H9 (cell line): Measurements from ENCODE around the gene STOML3. TPM values are rescaled to one million over a fixed set of nuclear protein-coding genes. Genes with fewer than 3 reads are reported as not detected.
"Not testable (repeated sequence)": the region's sequence is repeated elsewhere in the genome, so short reads cannot be mapped to it uniquely, and the experiment has no call there.

Experiments
- DNase-seq: peaks from one replicate; pipeline ENCODE4 v3.0.0-alpha.2; 2017
- H2AFZ ChIP-seq: one replicate; pipeline ENCODE4 v1.6.1; 2013; ENCODE audit warnings: mild to moderate bottlenecking, low read length, control low read depth, moderate library complexity
- H2AK5ac ChIP-seq: 2 replicates; pipeline ENCODE4 v1.6.1; 2013; ENCODE audit warnings: low read length, control low read depth, mixed read lengths; ENCODE audit not compliant: insufficient read length
- H2BK120ac ChIP-seq: one replicate; pipeline ENCODE4 v1.6.1; 2013; ENCODE audit warnings: low read depth, mild to moderate bottlenecking, low read length, control low read depth, inconsistent platforms; ENCODE audit not compliant: poor library complexity, severe bottlenecking
- H2BK12ac ChIP-seq: 2 replicates; pipeline ENCODE4 v1.6.1; 2013; ENCODE audit warnings: low read length, control low read depth, mixed read lengths, low read depth; ENCODE audit not compliant: insufficient read length
- H2BK15ac ChIP-seq: 2 replicates; pipeline ENCODE4 v1.6.1; 2013; ENCODE audit warnings: low read depth, low read length, control low read depth
- H2BK20ac ChIP-seq: one replicate; pipeline ENCODE4 v1.6.1; 2013; ENCODE audit warnings: low read depth, mild to moderate bottlenecking, low read length, control low read depth, inconsistent platforms; ENCODE audit not compliant: poor library complexity, severe bottlenecking
- H2BK5ac ChIP-seq: 2 replicates; pipeline ENCODE4 v1.6.1; 2013; ENCODE audit warnings: low read length, control low read depth, mixed read lengths; ENCODE audit not compliant: insufficient read length
- H3K14ac ChIP-seq: 2 replicates; pipeline ENCODE4 v1.6.1; 2013; ENCODE audit warnings: low read length, control low read depth; ENCODE audit not compliant: insufficient read depth
- H3K18ac ChIP-seq: 2 replicates; pipeline ENCODE4 v1.6.1; 2013; ENCODE audit warnings: low read depth, mild to moderate bottlenecking, mixed read lengths, low read length, control low read depth; ENCODE audit not compliant: insufficient read length
- H3K23ac ChIP-seq: 2 replicates; pipeline ENCODE4 v1.6.1; 2013; ENCODE audit warnings: low read length, control low read depth, mixed read lengths, low read depth; ENCODE audit not compliant: insufficient read length
- H3K23me2 ChIP-seq: 2 replicates; pipeline ENCODE4 v1.6.1; 2013; ENCODE audit warnings: low read depth, mild to moderate bottlenecking, mixed read lengths, low read length, control low read depth; ENCODE audit not compliant: insufficient read length, poor library complexity, severe bottlenecking
- H3K27ac ChIP-seq: 2 replicates; pipeline ENCODE4 v1.5.1; 2013; ENCODE audit warnings: low read length, control low read depth, mixed read lengths, low read depth; ENCODE audit not compliant: insufficient read length
- H3K27me3 ChIP-seq: 2 replicates; pipeline ENCODE4 v1.6.1; 2013; ENCODE audit warnings: low read length, control low read depth, inconsistent platforms; ENCODE audit not compliant: insufficient read depth
- H3K4ac ChIP-seq: 2 replicates; pipeline ENCODE4 v1.6.1; 2013; ENCODE audit warnings: low read depth, mild to moderate bottlenecking, control low read depth, inconsistent platforms, low read length, moderate library complexity
- H3K4me1 ChIP-seq: 2 replicates; pipeline ENCODE4 v1.6.1; 2013; ENCODE audit warnings: low read length, control low read depth, inconsistent platforms; ENCODE audit not compliant: insufficient read depth
- H3K4me2 ChIP-seq: 2 replicates; pipeline ENCODE4 v1.6.1; 2013; ENCODE audit warnings: low read length, control low read depth, mixed read lengths; ENCODE audit not compliant: insufficient read length, insufficient read depth
- H3K56ac ChIP-seq: 2 replicates; pipeline ENCODE4 v1.6.1; 2013; ENCODE audit warnings: low read depth, mild to moderate bottlenecking, mixed read lengths, low read length, control low read depth; ENCODE audit not compliant: insufficient read length
- H3K79me1 ChIP-seq: 2 replicates; pipeline ENCODE4 v1.6.1; 2013; ENCODE audit warnings: low read depth, mild to moderate bottlenecking, moderate library complexity, low read length, control low read depth, inconsistent platforms; ENCODE audit not compliant: insufficient read depth, poor library complexity, severe bottlenecking
- H3K79me2 ChIP-seq: 2 replicates; pipeline ENCODE4 v1.6.1; 2013; ENCODE audit warnings: low read length, control low read depth, inconsistent platforms; ENCODE audit not compliant: insufficient read depth
- H3K9ac ChIP-seq: 2 replicates; pipeline ENCODE4 v1.6.1; 2013; ENCODE audit warnings: low read length, control low read depth, mixed read lengths; ENCODE audit not compliant: insufficient read length; ENCODE audit errors: extremely low read depth
- H3K9me3 ChIP-seq: one replicate; pipeline ENCODE4 v1.6.1; 2013; ENCODE audit warnings: low read depth, low read length, inconsistent platforms; ENCODE audit not compliant: control insufficient read depth
- H3T11ph ChIP-seq: one replicate; pipeline ENCODE4 v1.6.1; 2013; ENCODE audit warnings: mild to moderate bottlenecking, low read length, control low read depth, inconsistent platforms
- H4K20me1 ChIP-seq: one replicate; pipeline ENCODE4 v1.6.1; 2013; ENCODE audit not compliant: control insufficient read depth, insufficient read length, insufficient read depth
- H4K5ac ChIP-seq: 2 replicates; pipeline ENCODE4 v1.6.1; 2013; ENCODE audit warnings: low read depth, mild to moderate bottlenecking, mixed read lengths, low read length, control low read depth; ENCODE audit not compliant: insufficient read length
- H4K8ac ChIP-seq: replicated peaks from 2 replicates; pipeline ENCODE4 v1.6.1; 2013; ENCODE audit warnings: low read length, control low read depth, mixed read lengths, low read depth; ENCODE audit not compliant: insufficient read length
- H4K91ac ChIP-seq: 2 replicates; pipeline ENCODE4 v1.6.1; 2013; ENCODE audit warnings: low read depth, mild to moderate bottlenecking, moderate library complexity, mixed read lengths, low read length, control low read depth; ENCODE audit not compliant: insufficient read length
- H3K27ac Mint-ChIP-seq, 3 experiments: 2 replicates in 2 of 3; 3 replicates in 1 of 3; pipeline ENCODE4 v1.8.0; 2020 to 2021; ENCODE audit warnings: mixed read lengths in 3 of 3, mild to moderate bottlenecking in 1 of 3, moderate library complexity in 1 of 3
- H3K27me3 Mint-ChIP-seq: 2 replicates; pipeline ENCODE4 v1.8.0; 2021; ENCODE audit warnings: low read depth, mild to moderate bottlenecking, moderate library complexity, mixed read lengths
- H3K36me3 Mint-ChIP-seq, 3 experiments: 2 replicates in 2 of 3; 3 replicates in 1 of 3; pipeline ENCODE4 v1.8.0; 2020 to 2021; ENCODE audit warnings: low read depth in 3 of 3, mixed read lengths in 3 of 3; ENCODE audit not compliant: insufficient read depth in 1 of 3
- H3K4me1 Mint-ChIP-seq, 2 experiments: 2 replicates each; pipeline ENCODE4 v1.8.0; 2020; ENCODE audit warnings: mixed read lengths in 2 of 2
- H3K4me3 Mint-ChIP-seq, 2 experiments: 2 replicates in 1 of 2; 3 replicates in 1 of 2; pipeline ENCODE4 v1.8.0; 2020 to 2021; ENCODE audit warnings: mild to moderate bottlenecking in 2 of 2, mixed read lengths in 2 of 2, moderate library complexity in 1 of 2
- H3K9me3 Mint-ChIP-seq, 2 experiments: 2 replicates in 1 of 2; 3 replicates in 1 of 2; pipeline ENCODE4 v1.8.0; 2020; ENCODE audit warnings: mild to moderate bottlenecking in 2 of 2, mixed read lengths in 2 of 2, moderate library complexity in 1 of 2
- CTCF ChIP-seq: fragments of 200-600 bp; sonication (generic); conservative IDR thresholded peaks from 3 replicates; pipeline ENCODE4 v1.8.0; 2021; ENCODE audit warnings: antibody characterized with exemption, mild to moderate bottlenecking
- WGBS: extraction: QIAGEN DNeasy Blood & Tissue Kit; methylation state at CpG from one replicate; pipeline ENCODE4 v1.1.7; 2013; ENCODE audit warnings: missing lambda C conversion rate, low lambda C conversion rate, mixed read lengths; ENCODE audit not compliant: insufficient read length; ENCODE audit errors: extremely low coverage; 5-methylcytosine and 5-hydroxymethylcytosine counted together
- total RNA-seq: library from RNA; stranded (reverse); gene quantifications from 2 replicates; pipeline ENCODE4 v1.2.1, GENCODE V29; 2021

Gene STOML3
- total RNA-seq, 1 experiment from 2014 or later = not detected

GRCh38 chr13:39012608-39013007 lies 22.0 kb upstream of the STOML3 start:
- Mint-ChIP-seq H3K36me3 (peaks cover 42 to 79% (median 75%) of the 10 kb centered on the region in 3 experiments), H3K9me3 (no peaks in the 10 kb centered on the region), H3K4me3 (no peak overlapping the region), H3K4me1 (no peaks in the 10 kb centered on the region; a peak in 1 of 4 replicates), H3K27ac (peak overlapping the region in 1 of 3 experiments; percentile 57; a peak in 2 of 7 replicates), H3K27me3 (no peaks in the 10 kb centered on the region)
- no peaks in the 10 kb centered on the region for H3K4me1 ChIP-seq
- H3K9me3 ChIP-seq = no peaks in the 10 kb centered on the region
- H4K8ac ChIP-seq = no peak overlapping the region
- no peaks in the 10 kb centered on the region for H3K23me2 ChIP-seq
- no peak overlapping the region for H2BK12ac ChIP-seq
- no peak overlapping the region for H2BK120ac ChIP-seq
- H3K27ac ChIP-seq = no peak overlapping the region
- H3K14ac ChIP-seq = no peak overlapping the region
- no peak overlapping the region for H2BK20ac ChIP-seq
- no peaks in the 10 kb centered on the region for H4K20me1 ChIP-seq
- WGBS = no CpG with 5 or more reads among the region's 7 CpGs
- H3T11ph ChIP-seq = no peak overlapping the region
- H3K4me2 ChIP-seq = no peak overlapping the region
- no peak overlapping the region for H3K4ac ChIP-seq
- no peak overlapping the region for H3K18ac ChIP-seq
- H3K79me2 ChIP-seq = no peaks in the 10 kb centered on the region
- H4K5ac ChIP-seq = no peak overlapping the region
- no peak overlapping the region for H4K91ac ChIP-seq
- no peak overlapping the region for H3K9ac ChIP-seq
- no peak overlapping the region for H2BK15ac ChIP-seq
- no peaks in the 10 kb centered on the region for H3K79me1 ChIP-seq
- DNase-seq = peak; percentile 73
- no peaks in the 10 kb centered on the region for H3K27me3 ChIP-seq
- H2BK5ac ChIP-seq = no peak overlapping the region
- H2AFZ ChIP-seq = no peak overlapping the region
- no peak overlapping the region for H2AK5ac ChIP-seq
- peak; percentile 80 for TF ChIP-seq CTCF
- H3K23ac ChIP-seq = no peak overlapping the region
- H3K56ac ChIP-seq = no peak overlapping the region

- DNase-seq, H3K56ac ChIP-seq, H2BK15ac ChIP-seq, H2BK120ac ChIP-seq, H3K14ac ChIP-seq, H3K4ac ChIP-seq, H3K9me3 Mint-ChIP-seq, H3T11ph ChIP-seq, H2BK12ac ChIP-seq, H3K9ac ChIP-seq, H3K9me3 ChIP-seq, H3K18ac ChIP-seq, H3K27me3 Mint-ChIP-seq, H4K8ac ChIP-seq, H2BK20ac ChIP-seq, H3K79me1 ChIP-seq, H2BK5ac ChIP-seq, H4K20me1 ChIP-seq, H2AK5ac ChIP-seq, H3K79me2 ChIP-seq, H3K23ac ChIP-seq, H3K4me2 ChIP-seq, H3K4me1 ChIP-seq, H3K23me2 ChIP-seq, H4K91ac ChIP-seq, H4K5ac ChIP-seq, H3K27ac ChIP-seq, H2AFZ ChIP-seq, H3K27me3 ChIP-seq: not testable (repeated sequence)
- Mint-ChIP-seq H3K27ac (peak overlapping the region; percentile 81 to 97 (median 97)), H3K36me3 (peaks cover 14 to 40% (median 39%) of the 10 kb centered on the region in 3 experiments; a peak in 6 of 7 replicates), H3K4me1 (peaks cover 8 to 11% of the 10 kb centered on the region in 2 experiments), H3K4me3 (peak overlapping the region; percentile 54 to 69)
- no CpG with 5 or more reads among the region's 29 CpGs for WGBS
Observed at GRCh38 chr13:39006371-39007111, 15.9 kb upstream of the STOML3 start.
